Choroid plexus epithelial cell (primary cell): ENCODE results near the gene KIF16B.
"Not testable (repeated sequence)": the region's sequence is repeated elsewhere in the genome, so short reads cannot be mapped to it uniquely, and the experiment has no call there.

Experiments
- DNase-seq: peaks from one replicate; pipeline ENCODE4 v3.0.0-alpha.2; 2010; ENCODE audit warnings: low read depth
- H3K4me3 ChIP-seq: 2 replicates; pipeline ENCODE4 v1.5.1; 2011; ENCODE audit warnings: low read depth, mild to moderate bottlenecking, control low read depth, low read length, moderate library complexity
- CTCF ChIP-seq: conservative IDR thresholded peaks from 2 replicates; pipeline ENCODE4 v1.5.1; 2011; ENCODE audit warnings: low read depth, mild to moderate bottlenecking, control low read depth, inconsistent platforms, low read length, moderate library complexity

KIF16B gene

DNA sequence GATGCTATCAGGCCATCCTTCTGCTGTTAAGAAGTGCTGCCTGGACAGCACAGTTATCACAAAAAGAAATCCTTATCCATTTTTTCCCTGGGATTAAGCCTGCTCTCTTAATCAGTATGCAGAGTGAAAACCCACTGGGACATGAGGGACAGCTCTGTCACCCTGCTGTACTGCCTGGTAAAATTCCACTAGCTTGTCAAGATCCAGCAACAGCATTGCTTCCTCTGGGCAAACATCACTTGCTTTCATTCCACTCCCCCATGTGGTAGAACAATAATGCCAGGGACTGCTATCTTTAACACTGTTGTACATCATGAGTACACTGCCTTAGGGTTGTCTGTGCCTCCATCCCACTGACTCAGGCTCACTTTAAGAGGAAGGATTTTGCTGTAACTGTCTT, 331.3 kb downstream of the KIF16B start:
- peak; percentile 7 for TF ChIP-seq CTCF
- peak; percentile 9 for DNase-seq
- no peak overlapping the region for H3K4me3 ChIP-seq

DNA sequence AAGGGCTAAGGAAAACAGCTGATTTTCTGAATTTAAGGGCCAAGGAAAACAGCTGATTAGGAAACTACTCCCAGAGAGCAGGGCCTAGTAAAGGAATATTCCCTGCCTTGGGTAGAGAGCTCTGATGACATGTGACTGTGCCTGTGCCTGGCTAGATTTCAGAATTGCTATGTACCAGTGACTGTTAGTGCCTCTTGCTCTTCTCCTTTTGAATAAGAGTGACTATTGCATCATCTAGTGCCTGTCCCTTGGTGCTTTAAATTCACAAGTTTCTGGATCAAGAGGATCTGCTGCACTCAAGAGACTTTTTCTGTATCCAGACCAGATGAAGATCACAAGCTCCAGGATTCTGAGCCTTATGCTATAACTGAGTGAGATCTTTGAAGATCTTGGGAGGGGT, 332.9 kb downstream of the KIF16B start:
- H3K4me3 ChIP-seq = no peak overlapping the region
- TF ChIP-seq CTCF = no peak
- DNase-seq = no peak

GRCh38 chr20:16236589-16237241, 336.5 kb downstream of the KIF16B start:
- TF ChIP-seq CTCF = no peak
- no peak for DNase-seq
- no peak overlapping the region for H3K4me3 ChIP-seq

- H3K4me3 ChIP-seq = no peak overlapping the region
- TF ChIP-seq CTCF = no peak
- DNase-seq = no peak
These were observed 342.8 kb downstream of the KIF16B start for GRCh38 chr20:16230402-16230801.

DNA sequence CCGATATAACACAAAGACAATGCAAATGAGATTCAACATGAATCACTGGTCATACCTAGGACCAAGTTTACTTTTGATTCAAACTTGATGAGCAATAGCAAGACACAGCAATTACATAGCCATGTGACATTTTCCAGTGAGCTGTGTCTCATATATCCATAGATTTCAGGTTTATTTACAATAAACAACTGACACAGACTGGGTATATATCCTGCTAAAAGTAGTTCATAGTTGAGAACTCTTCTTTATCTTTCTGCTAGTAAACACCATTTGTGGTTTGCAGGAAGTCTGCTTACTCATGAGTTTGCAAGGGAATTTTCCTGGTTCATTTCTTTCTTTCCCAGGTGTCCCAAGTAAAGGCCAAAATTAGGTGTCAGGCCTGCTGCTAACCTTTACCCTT, 343.4 kb downstream of the KIF16B start:
- no peak for DNase-seq
- TF ChIP-seq CTCF = no peak
- H3K4me3 ChIP-seq = no peak overlapping the region

- H3K4me3 ChIP-seq = no peak overlapping the region
- DNase-seq = no peak
- TF ChIP-seq CTCF = no peak
These were observed 344.5 kb downstream of the KIF16B start for GRCh38 chr20:16228722-16229121.

DNA sequence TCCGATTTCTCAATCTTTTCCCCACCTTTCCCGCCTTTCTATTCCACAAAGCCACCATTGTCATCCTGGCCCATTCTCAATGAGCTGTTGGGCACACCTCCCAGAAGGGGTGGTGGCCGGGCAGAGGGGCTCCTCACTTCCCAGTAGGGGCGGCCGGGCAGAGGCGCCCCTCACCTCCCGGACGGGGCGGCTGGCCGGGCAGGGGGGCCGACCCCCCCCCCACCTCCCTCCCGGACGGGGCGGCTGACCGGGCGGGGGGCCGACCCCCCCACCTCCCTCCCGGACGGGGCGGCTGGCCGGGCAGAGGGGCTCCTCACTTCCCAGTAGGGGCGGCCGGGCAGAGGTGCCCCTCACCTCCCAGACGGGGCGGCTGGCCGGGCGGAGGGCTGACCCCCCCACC, 346.3 kb downstream of the KIF16B start:
- not testable (repeated sequence) for H3K4me3 ChIP-seq, DNase-seq
